HepG2 (cell line): ENCODE measurements around the gene TTC28. TPM values are rescaled to one million over a fixed set of nuclear protein-coding genes. Genes with fewer than 3 reads are reported as not detected.
A peak's percentile ranks its signal among the peaks of the same experiment; 100 is the strongest.
"Not testable (repeated sequence)": the region's sequence is repeated elsewhere in the genome, so short reads cannot be mapped to it uniquely, and the experiment has no call there.

Experiments used
- ATAC-seq: fragments of 200-7000 bp; cut with Tn5 transposase; 3 replicates; pipeline ENCODE4 v1.9.1; 2020; ENCODE audit warnings: mild to moderate bottlenecking, moderate library complexity
- BruUV-seq: library from RNA; stranded (reverse); fragments of 400-500 nt; replicated peaks from 2 replicates; lab custom pipeline; 2021; lab: Mats Ljungman, UMichigan
- CTCF ChIA-PET: fragments of 300-600 bp; formaldehyde crosslinking; extraction: SDS; loops from one replicate; lab custom pipeline; 2021; ENCODE audit warnings: low total read pairs, inconsistent platforms, low intra/inter-chr PET ratio; lab: Yijun Ruan, JAX
- POLR2A ChIA-PET: fragments of 350-600 bp; sonication (Branson Sonifier 250); formaldehyde crosslinking; loops from one replicate; lab custom pipeline; 2020; ENCODE audit warnings: antibody characterized with exemption, inconsistent platforms; lab: Yijun Ruan, JAX
- DNase-seq: peaks from one replicate; pipeline ENCODE4 v3.0.0-alpha.2; 2015; ENCODE audit warnings: low spot score
- FAIRE-seq: peaks from 3 replicates; lab custom pipeline; 2011; peaks lifted over from hg19 to GRCh38; lab: Jason Lieb, UNC
- H2AFZ ChIP-seq: one replicate; pipeline ENCODE4 v1.6.1; 2011; ENCODE audit warnings: low read length, inconsistent platforms
- H3K27ac ChIP-seq: fragments of 300-600 bp; 3 replicates; pipeline ENCODE4 v1.8.0; 2011; ENCODE audit warnings: mixed run types, mild to moderate bottlenecking, mixed read lengths, low read length, inconsistent platforms; ENCODE audit not compliant: insufficient read depth; ENCODE audit errors: extremely low read length
- H3K27me3 ChIP-seq, 2 experiments: fragments of 200-600 bp in 1 of 2; 2 replicates in 1 of 2; 3 replicates in 1 of 2; pipeline versions ENCODE4 v1.6.0 to v1.8.0; 2011; ENCODE audit warnings: low read length in 2 of 2, mild to moderate bottlenecking in 2 of 2, moderate library complexity in 2 of 2, inconsistent platforms in 1 of 2; ENCODE audit not compliant: insufficient read depth in 2 of 2, control insufficient read depth in 1 of 2
- H3K36me3 ChIP-seq, 2 experiments: fragments of 200-600 bp in 1 of 2; replicated peaks in 1 of 2; 2 replicates in 1 of 2; 3 replicates in 1 of 2; pipeline versions ENCODE4 v1.5.1 to v1.8.0; 2011; ENCODE audit warnings: low read length in 2 of 2, inconsistent platforms in 1 of 2; ENCODE audit not compliant: insufficient read depth in 2 of 2, control insufficient read depth in 1 of 2
- H3K4me1 ChIP-seq: 2 replicates; pipeline ENCODE4 v1.5.1; 2012; ENCODE audit warnings: low read length, inconsistent platforms; ENCODE audit not compliant: insufficient read depth
- H3K4me2 ChIP-seq: 2 replicates; pipeline ENCODE4 v1.6.0; 2011; ENCODE audit warnings: low read depth, low read length, inconsistent platforms
- H3K4me3 ChIP-seq, 3 experiments: fragments of 200-600 bp in 1 of 3; sonication (generic), shearing (Covaris generic) in 1 of 3; replicated peaks in 1 of 3; 2 replicates each; pipeline ENCODE4 v1.5.1; 2011 to 2016; ENCODE audit warnings: low read length in 3 of 3, inconsistent platforms in 2 of 3, low read depth in 2 of 3, mild to moderate bottlenecking in 2 of 3, control low read depth in 1 of 3, mixed read lengths in 1 of 3; ENCODE audit not compliant: insufficient read depth in 1 of 3
- H3K79me2 ChIP-seq: one replicate; pipeline ENCODE4 v1.6.1; 2011; ENCODE audit warnings: low read length, inconsistent platforms; ENCODE audit not compliant: insufficient read depth
- H3K9ac ChIP-seq: 2 replicates; pipeline ENCODE4 v1.6.0; 2011; ENCODE audit warnings: mild to moderate bottlenecking, low read depth, low read length, inconsistent platforms; ENCODE audit not compliant: insufficient read depth
- H3K9me3 ChIP-seq: 2 replicates; pipeline ENCODE4 v1.5.1; 2012; ENCODE audit warnings: mild to moderate bottlenecking, low read length
- H4K20me1 ChIP-seq: 2 replicates; pipeline ENCODE4 v1.6.0; 2011; ENCODE audit warnings: inconsistent platforms, mild to moderate bottlenecking, low read length, moderate library complexity; ENCODE audit not compliant: insufficient read depth
- ZNF652 ChIP-seq: IDR thresholded peaks from 2 replicates; pipeline ENCODE4 v1.6.1; 2016; ENCODE audit warnings: low read depth, borderline replicate concordance
- ZNF781 ChIP-seq: sonication (generic); formaldehyde crosslinking; IDR thresholded peaks from 2 replicates; pipeline ENCODE4 v1.5.1; 2020; ENCODE audit warnings: borderline replicate concordance, mild to moderate bottlenecking, missing genetic modification reagents; ENCODE audit errors: not compliant biosample characterization
- WGBS: methylation state at CpG from one replicate; pipeline ENCODE4 v1.1.6; 2017; ENCODE audit warnings: low lambda C conversion rate; 5-methylcytosine and 5-hydroxymethylcytosine counted together
- in situ Hi-C: cut with HindIII; loops from 2 replicates; pipeline ENCODE4 v1.10.0; 2017; ENCODE audit warnings: low pct_unique_long_range_greater_than_20kb; ENCODE audit not compliant: extremely low pct_ligation_motif_present
- intact Hi-C: fragments of 100-400 bp; cut with micrococcal nuclease; formaldehyde crosslinking; loops from one replicate; pipeline ENCODE4 v1.10.0; 2022; ENCODE audit not compliant: unreplicated experiment
- polyA plus RNA-seq, 8 experiments: library from polyadenylated mRNA; depleted of rRNA in 3 of 8; stranded (reverse) in 7 of 8; unstranded in 1 of 8; fragments of >200 nt; fragmentation: Illumina TruSeq in 4 of 8; extraction: Trizol in 4 of 8; gene quantifications; 2 replicates each; pipeline versions ENCODE4 v1.2.1 to v1.2.3, GENCODE V29; 2011 to 2016; ENCODE audit warnings: low read depth in 4 of 8, missing spikeins in 1 of 8, mixed read lengths in 1 of 8; ENCODE audit not compliant: insufficient read depth in 1 of 8
- total RNA-seq, 5 experiments: library from RNA; depleted of rRNA; stranded (reverse); fragments of >200 nt; fragmentation: Illumina TruSeq; extraction: Trizol; gene quantifications; 2 replicates each; pipeline ENCODE4 v1.2.3, GENCODE V29; 2016; ENCODE audit warnings: low read depth in 1 of 5

TTC28 gene
- total and polyA plus RNA-seq, 2 of the 13 experiments (the other 11 are each of a cell fraction or from before 2014, with no cell fraction given): 4.2 to 13.1 TPM

DNA sequence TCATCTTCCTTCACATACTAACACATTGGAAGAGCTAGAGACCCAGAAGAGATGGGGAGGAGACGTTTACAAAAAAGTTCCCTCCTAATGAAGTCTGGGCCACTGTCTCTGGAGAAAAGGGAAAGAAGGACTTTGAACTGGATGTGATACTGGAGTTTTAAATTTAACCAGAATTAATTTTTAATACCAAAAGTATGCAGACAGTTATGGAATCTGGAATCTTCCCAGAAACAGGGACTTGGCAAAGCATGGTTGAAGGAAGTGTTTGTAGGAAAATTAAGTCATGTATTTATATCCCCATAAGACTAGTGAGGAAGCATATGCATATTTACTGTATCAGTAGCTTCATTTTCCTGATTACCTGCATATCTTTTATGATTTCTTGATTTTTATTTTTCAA is 215.5 kb downstream of the TTC28 start:
- Histone ChIP-seq H4K20me1 (no peaks in the 10 kb centered on the region), H3K4me2 (no peak overlapping the region), H3K27ac (no peak overlapping the region), H3K27me3 (no peaks in the 10 kb centered on the region; a peak in 1 of 5 replicates), H3K9me3 (no peaks in the 10 kb centered on the region), H2AFZ (no peak overlapping the region), H3K4me3 (no peak overlapping the region), H3K4me1 (no peaks in the 10 kb centered on the region), H3K36me3 (no peaks in the 10 kb centered on the region), H3K79me2 (no peaks in the 10 kb centered on the region), H3K9ac (no peak overlapping the region)
- in situ Hi-C loops: no loop called here
- DNase-seq (no peak), FAIRE-seq (no peak), ATAC-seq (no peak)
- POLR2A ChIA-PET: no interaction called here
- peak; percentile 77; the same call in 1 of the 2 replicates for TF ChIP-seq ZNF652 (CRISPR knock-in tag)
- TF ChIP-seq ZNF781 (CRISPR knock-in tag): no peak
- 81% methylated on average over 1 of the region's 1 CpG for WGBS
- intact Hi-C loops: no loop called here
- no TSS peak for BruUV-seq
- CTCF ChIA-PET: no interaction called here

DNA sequence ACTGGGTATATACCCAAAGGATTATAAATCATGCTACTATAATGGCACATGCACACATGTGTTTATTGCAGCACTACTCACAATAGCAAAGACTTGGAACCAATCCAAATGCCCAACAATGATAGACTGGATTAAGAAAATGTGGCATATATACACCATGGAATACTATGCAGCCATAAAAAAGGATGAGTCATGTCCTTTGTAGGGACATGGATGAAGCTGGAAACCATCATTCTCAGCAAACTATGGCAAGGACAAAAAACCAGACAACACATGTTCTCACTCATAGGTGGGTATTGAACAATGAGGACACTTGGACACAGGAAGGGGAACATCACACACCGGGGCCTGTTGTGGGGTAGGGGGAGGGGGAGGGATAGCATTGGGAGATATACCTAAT is 216.2 kb downstream of the TTC28 start:
- H3K9me3 ChIP-seq, ATAC-seq, H3K27me3 ChIP-seq, H2AFZ ChIP-seq, FAIRE-seq, BruUV-seq, H3K36me3 ChIP-seq, H3K4me3 ChIP-seq, H3K27ac ChIP-seq, in situ Hi-C loops, DNase-seq, H3K4me2 ChIP-seq, H3K9ac ChIP-seq, POLR2A ChIA-PET, H3K79me2 ChIP-seq, H3K4me1 ChIP-seq, CTCF ChIA-PET, intact Hi-C loops, H4K20me1 ChIP-seq: not testable (repeated sequence)
- 100% methylated on average over 1 of the region's 1 CpG for WGBS
